Cerebellar nuclear complex (tissue), 1 donor: ENCODE measurements around the gene GPR39.

Experiments used
- DNase-seq, 2 experiments: peaks; one replicate each; lab custom pipeline; 2025; lab: John Stamatoyannopoulos, UW

The GPR39 gene

DNA sequence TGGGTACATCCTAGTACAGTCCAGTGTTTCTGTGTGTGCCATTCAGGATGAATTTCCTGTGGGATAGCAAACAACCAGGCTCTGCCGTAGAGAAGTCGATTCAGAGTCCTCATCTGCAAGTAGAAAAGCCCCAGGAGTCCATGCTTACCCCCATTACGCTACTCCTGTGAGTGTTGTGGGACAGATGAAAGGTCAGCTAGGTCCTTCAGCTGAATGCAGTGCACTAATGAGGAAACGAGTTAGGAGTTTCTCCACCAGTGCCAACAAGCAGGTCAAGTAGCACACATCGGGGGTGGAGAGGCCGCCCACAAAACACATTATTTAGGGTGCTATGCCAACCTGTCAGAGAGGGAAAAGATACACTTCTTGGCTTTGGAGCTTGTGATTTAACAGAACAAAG is 2.5 kb upstream of the GPR39 start:
- DNase-seq = no peak

GRCh38 chr2:132415256-132415914 is 1.2 kb upstream of the GPR39 start:
- DNase-seq = no peak

DNA sequence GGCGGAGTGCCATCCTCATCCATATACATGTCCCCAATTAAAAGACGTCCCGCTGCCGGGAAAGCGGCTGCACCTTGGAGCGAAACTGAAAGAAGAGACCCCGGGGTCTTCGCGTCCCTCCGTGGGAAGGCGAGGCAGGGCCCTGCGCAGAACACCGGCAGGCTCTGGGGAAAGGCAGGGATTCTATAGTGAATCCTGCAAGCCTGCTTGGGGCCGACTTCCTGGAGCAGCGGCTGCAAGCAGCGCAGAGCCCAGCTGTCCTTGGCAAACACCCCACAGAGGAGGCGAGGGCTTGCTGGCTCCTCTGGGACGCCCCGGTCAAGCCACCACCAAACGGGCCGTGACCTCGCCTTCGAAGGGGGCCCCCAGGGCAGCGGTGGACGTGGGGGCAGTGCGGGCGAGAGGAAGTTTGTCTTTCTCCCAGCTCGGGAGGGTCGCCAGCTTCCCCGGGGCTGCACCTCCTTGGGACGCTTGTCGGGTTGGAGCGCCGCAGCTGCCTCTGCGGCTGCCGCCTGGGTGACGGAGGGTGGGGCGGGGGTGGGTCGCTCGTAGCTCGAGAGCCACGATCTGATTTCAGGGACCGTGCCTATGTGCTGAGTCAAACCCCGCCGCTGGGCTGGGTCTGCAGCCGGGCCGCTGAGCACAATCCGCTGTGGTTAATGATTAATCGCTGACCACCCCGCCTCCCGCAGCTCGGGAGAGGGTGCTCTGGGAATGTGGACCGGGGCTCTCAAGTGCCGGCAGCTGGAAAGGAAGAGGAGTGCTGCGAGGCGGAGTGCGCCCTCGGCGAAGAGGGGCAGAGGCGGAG is 486 bp upstream of the GPR39 start:
- DNase-seq = no peak

DNA sequence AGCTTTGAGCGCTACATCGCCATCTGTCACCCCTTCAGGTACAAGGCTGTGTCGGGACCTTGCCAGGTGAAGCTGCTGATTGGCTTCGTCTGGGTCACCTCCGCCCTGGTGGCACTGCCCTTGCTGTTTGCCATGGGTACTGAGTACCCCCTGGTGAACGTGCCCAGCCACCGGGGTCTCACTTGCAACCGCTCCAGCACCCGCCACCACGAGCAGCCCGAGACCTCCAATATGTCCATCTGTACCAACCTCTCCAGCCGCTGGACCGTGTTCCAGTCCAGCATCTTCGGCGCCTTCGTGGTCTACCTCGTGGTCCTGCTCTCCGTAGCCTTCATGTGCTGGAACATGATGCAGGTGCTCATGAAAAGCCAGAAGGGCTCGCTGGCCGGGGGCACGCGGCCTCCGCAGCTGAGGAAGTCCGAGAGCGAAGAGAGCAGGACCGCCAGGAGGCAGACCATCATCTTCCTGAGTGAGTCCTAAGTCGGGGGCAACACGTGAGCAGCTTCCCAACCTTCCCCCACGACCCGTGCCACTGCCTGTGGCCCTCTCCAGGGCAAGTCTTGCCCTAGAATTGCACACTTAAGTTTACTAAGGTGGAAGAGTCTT is 928 bp downstream of the GPR39 start:
- no peak for DNase-seq

GRCh38 chr2:132419235-132419634 is 2.6 kb downstream of the GPR39 start:
- no peak for DNase-seq

GRCh38 chr2:132419941-132420340 is 3.3 kb downstream of the GPR39 start:
- no peak for DNase-seq

DNA sequence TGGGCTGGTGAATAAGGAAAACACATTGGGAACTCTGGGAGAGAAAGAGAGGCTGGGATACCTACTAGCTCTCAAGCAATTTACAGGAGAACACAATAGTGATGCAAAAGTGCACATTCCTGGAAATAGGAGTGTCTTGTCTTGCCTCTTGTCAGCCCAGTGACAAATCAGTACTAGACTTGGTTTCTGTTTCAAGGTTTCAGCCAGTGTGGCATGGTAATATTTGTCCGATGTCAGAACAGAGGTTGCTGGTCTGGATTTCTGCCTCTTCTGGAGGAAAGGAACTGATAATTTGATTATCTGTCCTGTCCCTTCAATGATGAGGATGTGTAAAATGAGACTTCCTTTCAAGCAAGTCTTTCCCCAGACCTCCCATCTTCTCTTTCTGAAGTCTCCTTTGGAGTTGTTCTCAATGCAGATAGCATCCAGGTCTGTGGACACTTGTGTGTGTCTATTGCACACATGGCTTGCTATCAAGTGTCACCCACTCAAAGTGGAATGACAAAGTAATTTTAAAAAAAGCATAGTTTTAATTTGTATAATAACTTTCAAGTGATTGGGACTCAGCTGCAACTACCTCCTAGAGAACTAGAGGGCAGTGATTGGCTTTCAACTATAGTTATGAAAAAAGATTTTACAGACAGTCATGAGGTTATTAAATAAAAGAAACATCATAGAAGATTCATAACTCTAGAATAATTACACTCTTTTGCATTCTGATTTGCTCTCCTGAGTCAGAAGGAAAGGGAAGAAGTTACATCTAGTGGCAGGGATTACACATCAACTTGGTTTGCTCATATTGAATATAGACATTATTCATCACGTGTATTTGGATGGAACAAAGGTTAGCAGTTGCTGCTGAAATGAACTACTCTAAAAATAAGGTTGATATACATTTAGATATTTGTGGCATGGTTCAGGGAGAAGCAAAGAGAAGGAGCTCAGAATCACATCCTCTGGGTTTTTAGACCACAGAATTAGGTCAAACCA is 4.5 kb downstream of the GPR39 start:
- DNase-seq = no peak

- no peak for DNase-seq
Observed at GRCh38 chr2:132422736-132423135, 6.1 kb downstream of the GPR39 start.

DNA sequence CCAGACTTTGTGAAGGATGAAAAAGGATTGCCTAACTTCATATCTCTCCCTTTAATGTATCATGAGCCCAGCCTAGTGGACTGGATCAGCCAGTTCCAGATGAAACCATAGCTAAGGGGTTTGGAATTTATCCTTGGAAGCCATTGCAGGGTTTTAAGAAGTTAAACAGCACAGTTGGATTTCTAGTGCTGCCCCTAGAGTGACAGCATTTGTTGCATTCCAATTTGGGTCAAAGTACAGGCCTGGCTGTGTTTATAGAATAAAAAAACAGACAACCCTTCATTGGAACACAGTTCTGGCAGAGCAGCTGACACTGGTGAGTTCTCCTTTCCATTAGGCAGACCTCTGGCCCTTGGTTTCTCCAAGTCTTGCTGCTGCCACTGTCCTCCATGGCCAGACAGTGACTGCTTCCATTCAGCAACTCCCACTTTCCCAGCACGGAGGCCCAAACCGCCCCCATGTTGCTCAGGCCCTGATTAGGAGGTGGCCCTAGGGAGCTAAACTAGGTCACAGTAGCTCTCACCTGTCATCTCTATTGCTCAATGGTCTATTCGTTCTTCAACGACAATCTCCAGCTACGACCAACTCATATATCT is 8.0 kb downstream of the GPR39 start:
- DNase-seq = no peak

DNA sequence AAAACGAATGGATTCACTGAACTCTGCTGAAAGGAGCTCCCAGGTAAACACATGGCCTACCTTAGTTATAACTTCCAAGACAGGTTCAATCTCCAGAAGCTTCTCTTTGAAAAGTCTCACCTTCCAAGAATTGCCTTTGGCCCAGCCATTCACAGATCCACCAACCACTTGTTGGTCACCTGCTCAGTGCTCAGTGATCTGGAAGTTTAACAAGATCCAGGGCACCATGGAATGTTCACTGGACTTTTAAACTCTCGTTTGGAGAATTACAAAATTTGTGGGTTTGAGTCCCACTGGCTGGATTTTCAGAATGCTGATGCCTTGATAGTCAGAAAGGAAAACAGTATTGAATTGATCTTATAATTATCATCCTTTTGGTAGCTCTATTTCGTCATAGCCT is 9.4 kb downstream of the GPR39 start:
- DNase-seq = no peak

DNA sequence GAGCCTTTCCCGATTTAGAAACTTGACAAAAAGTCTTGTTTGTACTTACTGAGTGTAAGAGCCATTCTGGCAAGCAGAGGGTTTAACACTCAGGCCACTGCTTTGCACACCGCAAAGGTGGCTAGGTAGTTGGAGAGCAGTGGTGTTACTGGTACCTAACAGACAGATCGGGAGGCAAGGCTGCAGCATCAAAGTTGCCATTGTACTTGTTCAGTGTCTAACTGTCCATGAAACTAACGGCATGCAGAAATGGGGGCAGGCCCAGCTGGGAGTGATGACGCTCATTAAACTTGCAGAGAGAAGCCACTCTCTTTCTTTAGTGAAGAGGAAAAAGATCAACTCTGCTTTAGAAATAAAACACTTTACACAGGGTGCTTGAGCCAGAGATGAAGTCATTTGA is 10.1 kb downstream of the GPR39 start:
- DNase-seq = no peak

DNA sequence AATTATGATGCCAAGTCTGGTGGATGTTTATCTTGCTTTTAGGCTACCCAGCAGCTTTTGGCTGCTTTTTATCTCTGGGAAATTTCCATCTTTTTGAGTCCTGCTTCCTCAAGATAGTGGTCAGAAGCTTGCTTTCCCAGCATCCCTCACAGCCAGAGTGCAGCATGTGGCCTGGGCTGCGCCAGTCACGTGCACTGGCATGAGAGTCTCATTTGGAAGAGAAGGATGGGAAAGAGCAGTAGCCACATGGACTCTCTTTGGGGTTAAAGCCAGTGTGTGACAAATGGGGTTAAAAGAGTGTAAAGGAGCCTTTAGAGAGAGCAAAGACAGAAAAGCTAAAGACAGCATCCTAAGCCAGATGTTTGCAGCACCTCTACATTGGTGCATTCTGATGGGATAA is 12.7 kb downstream of the GPR39 start:
- DNase-seq = no peak

- no peak for DNase-seq
Observed at GRCh38 chr2:132429941-132430573, 13.5 kb downstream of the GPR39 start.

DNA sequence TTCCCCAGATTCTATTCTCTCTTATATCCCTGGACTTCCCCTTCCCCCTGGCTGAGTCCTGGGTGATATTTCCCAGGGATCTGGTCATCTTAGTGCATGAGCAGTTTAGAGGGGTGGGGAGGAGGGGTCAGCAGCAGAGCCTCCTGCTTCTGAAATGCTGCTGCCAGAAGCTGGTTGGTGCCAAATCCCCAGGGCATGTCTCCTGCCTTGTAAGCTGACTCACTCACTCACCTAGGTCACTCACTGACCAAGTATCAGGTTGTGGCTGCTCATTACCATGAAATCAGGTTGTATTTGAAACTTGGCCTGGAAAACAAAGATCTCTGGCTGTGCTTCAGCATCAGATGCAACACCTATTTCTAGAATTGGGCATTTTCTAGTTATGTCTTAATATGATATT is 14.3 kb downstream of the GPR39 start:
- DNase-seq = no peak

GRCh38 chr2:132437852-132438669 is 21.5 kb downstream of the GPR39 start:
- DNase-seq = no peak

- no peak for DNase-seq
Observed at GRCh38 chr2:132438691-132439090, 22.1 kb downstream of the GPR39 start.

- DNase-seq = no peak
Observed at GRCh38 chr2:132439703-132440398, 23.2 kb downstream of the GPR39 start.

DNA sequence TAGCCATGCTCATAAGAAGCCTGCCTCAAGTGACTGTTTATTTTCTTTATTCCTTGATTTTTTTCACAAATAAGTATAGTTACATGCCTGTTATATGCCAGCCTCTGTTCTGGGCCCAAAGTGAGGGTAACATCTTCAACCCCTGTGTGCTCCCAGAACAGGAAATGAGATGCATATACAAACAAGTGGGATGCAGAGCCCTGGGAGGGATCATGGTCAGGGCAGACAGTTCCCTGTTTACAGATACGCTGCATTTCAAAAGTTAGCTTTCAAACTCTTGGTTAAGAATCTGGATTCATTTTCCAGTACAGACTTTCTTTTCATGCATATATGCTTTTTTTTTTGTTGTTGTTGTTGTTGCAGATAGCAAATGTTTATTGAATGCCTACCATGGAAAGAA is 24.4 kb downstream of the GPR39 start:
- DNase-seq = no peak

DNA sequence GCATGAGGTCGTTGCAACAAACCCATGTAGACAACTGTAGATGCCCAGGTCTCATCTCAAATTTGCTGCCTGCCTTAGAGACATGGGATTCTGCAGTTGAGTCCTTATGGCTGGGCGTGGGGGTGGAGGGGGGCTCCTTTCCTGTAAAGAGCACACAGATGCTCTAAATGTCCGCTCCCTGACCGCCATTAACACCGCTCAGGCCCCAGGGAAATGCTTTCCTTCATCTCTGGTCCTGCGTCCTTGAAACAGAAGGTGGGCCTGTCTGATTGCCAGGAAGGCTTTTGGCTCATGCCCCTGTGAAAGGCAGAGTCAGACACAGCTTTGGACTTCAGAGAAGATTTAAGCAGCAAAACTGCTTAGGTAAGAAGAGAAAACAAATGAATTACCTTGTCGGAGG is 25.7 kb downstream of the GPR39 start:
- DNase-seq = no peak

DNA sequence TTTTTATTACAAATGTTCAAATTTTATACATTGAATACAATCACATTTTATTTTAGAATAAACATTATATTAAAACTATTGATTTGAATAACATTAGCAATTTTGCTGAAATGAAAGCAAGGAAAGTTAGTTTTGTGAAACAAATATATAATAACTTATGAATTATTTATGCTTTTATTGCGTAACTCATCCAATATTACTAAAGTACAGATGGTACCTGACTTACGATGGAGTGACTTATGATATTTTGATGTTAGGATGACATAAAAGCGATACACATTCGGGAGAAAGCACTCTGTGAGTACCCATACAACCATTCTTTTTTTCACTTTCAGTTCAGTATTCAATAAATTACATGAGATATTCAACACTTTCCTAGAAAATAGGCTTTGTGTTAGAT is 26.5 kb downstream of the GPR39 start:
- no peak for DNase-seq
